Heart left ventricle (tissue), 13 donors: ENCODE data around the gene PRPF38B.

Experiments
- POLR2A ChIP-seq, 2 donors: fragments of 450-650 bp; IDR thresholded peaks; one replicate each; pipeline ENCODE4 v1.6.1; 2017; ENCODE audit warnings: antibody characterized with exemption in 2 of 2, mild to moderate bottlenecking in 2 of 2, moderate library complexity in 2 of 2
- TF ChIP-seq, protein P1 (sequence below), 12 donors: fragments of 200-600 bp; sonication (generic) in 4 of 12; IDR thresholded peaks; one replicate each; pipeline versions ENCODE4 v1.5.0 to v1.8.0; 2018 to 2022; ENCODE audit warnings: antibody characterized with exemption in 12 of 12, mild to moderate bottlenecking in 5 of 12
- donor health status: ischemic (EF 13 %, LVEDD 7.1; RV severe dilation, severe dysfunction).
- donor health status: DM: no; HTN: yes; CAD: no.
- donor health status: DM: no; HTN: no; CAD: no.
- donor health status: ischemic (EF 25% LVEDD 6.9; RV normal size, moderate dysfunction).
- donor health status: ischemic (EF 25% LVEDD 5.7; RV mildly dilated, moderate dysfunction).
- donor health status: ischemic (EF 35%, LVEDD 5.7; RV mildly dilated, moderate dysfunction).
- donor health status: nonischemic (EF 11% LVEDD 7.7; RV severe dilation, severe dysfunction).
- donor health status: DM: yes; HTN: yes; CAD: no.
- donor health status: PGD.
- donor health status: ischemic (EF 29% LVEDD 5.4; RV normal size, mild dysfunction).
- donor health status: nonischemic (EF 23%, LVEDD 6.1; RV moderate dilation, normal function).

DNA sequence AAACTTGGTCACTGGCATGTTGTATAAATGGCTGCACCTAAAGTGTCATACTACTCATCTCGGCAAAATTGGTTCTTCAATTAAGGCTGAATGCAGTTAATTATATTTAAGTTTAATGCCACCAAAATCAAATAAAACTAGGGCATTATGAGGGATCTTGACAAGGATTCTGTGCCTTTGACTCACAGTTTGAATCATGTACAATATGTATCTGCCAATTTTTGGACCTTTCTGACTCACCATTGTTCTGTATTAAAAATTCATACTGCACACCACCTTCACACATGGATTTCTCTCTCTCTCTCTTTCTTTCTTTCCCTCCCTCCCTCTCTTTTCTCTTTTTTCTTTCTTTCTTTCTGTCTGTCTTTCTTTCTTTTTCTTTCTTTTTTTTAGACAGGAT, 40.3 kb downstream of the PRPF38B start:
- TF ChIP-seq, protein P1, sequence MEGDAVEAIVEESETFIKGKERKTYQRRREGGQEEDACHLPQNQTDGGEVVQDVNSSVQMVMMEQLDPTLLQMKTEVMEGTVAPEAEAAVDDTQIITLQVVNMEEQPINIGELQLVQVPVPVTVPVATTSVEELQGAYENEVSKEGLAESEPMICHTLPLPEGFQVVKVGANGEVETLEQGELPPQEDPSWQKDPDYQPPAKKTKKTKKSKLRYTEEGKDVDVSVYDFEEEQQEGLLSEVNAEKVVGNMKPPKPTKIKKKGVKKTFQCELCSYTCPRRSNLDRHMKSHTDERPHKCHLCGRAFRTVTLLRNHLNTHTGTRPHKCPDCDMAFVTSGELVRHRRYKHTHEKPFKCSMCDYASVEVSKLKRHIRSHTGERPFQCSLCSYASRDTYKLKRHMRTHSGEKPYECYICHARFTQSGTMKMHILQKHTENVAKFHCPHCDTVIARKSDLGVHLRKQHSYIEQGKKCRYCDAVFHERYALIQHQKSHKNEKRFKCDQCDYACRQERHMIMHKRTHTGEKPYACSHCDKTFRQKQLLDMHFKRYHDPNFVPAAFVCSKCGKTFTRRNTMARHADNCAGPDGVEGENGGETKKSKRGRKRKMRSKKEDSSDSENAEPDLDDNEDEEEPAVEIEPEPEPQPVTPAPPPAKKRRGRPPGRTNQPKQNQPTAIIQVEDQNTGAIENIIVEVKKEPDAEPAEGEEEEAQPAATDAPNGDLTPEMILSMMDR (IDR thresholded peaks at IDR 0.05) = no peak
- no peak for TF ChIP-seq POLR2A (IDR thresholded peaks at IDR 0.05)
